ENCODE measurements around the gene PKD1L1.

DNA sequence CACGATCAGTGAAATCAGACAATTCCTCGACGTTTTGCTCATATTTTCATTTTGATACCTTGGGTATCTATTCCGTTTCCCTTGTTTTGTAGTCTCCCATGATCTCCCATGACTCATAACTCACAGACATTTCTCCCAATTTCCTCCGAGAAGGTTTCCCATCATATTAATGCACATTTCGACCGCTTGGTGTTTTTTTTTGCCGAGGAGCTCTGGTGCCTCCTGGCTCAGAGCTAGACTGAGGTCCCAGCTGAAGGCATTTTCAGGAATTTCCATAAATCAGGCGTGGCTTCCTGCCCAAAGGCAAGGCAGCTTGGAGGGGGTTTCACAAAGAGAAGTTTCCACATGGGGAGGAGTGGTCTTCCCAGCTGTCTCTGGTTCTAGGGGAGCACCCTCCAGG is 218.1 kb downstream of the PKD1L1 start:
- TF ChIP-seq, protein P1, sequence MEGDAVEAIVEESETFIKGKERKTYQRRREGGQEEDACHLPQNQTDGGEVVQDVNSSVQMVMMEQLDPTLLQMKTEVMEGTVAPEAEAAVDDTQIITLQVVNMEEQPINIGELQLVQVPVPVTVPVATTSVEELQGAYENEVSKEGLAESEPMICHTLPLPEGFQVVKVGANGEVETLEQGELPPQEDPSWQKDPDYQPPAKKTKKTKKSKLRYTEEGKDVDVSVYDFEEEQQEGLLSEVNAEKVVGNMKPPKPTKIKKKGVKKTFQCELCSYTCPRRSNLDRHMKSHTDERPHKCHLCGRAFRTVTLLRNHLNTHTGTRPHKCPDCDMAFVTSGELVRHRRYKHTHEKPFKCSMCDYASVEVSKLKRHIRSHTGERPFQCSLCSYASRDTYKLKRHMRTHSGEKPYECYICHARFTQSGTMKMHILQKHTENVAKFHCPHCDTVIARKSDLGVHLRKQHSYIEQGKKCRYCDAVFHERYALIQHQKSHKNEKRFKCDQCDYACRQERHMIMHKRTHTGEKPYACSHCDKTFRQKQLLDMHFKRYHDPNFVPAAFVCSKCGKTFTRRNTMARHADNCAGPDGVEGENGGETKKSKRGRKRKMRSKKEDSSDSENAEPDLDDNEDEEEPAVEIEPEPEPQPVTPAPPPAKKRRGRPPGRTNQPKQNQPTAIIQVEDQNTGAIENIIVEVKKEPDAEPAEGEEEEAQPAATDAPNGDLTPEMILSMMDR (IDR thresholded peaks at IDR 0.05): no peak
- no peak for TF ChIP-seq POLR2A (IDR thresholded peaks at IDR 0.05)

Measured in right lobe of liver (tissue), 4 donors.